NOMO-1 treated with DMSO at 0.1 percent for 48 hours (cell line): ENCODE data around the gene RABGAP1L.
A peak's percentile ranks its signal among the peaks of the same experiment; 100 is the strongest.

Experiments
- DNase-seq: peaks from one replicate; lab custom pipeline; 2025; ENCODE audit not compliant: unreplicated experiment; lab: John Stamatoyannopoulos, UW

Gene RABGAP1L

DNA sequence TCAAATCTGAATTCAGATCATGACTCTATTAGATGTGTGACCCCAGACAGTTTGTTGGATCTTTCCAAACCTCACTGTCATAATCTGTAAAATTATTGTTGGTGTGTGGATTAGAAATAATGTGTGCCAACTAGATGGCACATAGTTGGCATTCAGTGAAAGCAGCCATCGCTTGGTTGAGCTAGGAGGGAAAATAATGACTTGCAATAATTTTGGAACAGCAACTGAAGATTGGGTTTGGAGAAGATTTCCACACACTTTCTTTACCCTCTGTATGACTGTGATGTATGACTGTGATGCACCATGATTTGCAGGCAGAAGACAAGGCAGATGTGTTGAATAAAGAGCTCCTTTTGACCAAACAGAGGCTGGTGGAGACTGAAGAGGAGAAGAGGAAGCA, 816.4 kb downstream of the RABGAP1L start:
- DNase-seq: no peak

DNA sequence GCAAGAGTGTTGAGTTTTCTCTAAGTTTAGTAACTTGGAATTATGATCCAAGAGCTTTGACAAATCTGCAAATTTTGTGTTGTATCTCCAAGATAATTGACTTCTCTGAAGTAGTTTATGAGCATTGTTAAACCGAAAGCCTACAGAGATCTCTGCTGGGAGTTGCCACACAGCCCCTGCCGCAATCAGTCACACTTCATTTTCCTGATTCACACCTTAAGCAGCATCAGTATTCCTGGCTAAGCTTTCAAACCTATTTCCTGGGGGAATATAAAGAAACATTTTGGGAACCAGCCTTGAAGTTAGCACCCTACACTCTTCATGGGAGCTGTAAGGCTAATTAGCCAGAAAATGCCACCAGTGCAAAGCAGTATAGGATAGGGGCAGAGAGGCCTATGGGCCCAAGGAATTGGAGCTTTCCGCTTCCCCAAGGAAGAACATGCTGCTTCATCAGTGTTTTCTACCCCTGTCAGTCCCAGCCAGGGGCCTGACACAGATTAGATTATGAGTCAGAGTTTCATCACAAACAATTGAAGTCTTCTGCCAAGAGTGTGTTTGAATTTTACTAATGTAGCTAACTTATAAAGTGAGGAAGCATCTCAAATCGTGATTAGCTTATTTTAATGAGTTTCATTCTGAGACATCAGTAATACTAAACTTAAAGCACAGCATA, 817.3 kb downstream of the RABGAP1L start:
- no peak for DNase-seq

DNA sequence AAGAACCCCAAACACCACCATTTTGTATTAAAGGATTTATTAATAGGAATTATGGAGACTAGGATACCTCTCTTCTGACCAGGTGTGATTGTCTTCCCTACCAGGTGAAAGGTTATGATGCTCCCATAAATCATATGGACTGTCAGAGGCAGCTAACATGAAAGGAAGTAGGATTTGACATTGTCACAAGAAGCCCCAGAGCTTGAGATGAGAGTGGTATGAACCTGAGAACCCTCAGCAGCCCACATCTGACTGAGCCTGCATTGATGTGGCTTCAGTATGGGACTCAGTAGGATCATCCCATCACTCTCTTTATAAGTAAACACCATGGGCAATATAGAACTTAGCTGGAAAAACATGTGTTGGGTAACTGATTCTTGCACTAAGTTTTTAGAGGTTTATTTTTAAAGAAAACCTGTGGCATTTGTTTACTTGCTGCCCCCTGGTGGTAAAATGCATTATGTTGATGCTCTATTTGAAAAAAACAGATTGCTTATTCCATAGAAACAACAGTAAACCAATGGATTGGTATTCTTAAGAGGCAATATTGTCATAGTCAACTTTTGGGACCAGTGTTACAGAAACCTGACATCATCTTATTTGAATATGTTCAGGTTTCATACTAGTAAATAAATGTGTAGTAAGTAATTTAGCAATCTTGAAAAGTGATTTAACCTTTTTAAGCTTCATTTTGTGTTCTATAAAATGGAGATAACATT, 823.8 kb downstream of the RABGAP1L start:
- DNase-seq: peak; percentile 38

DNA sequence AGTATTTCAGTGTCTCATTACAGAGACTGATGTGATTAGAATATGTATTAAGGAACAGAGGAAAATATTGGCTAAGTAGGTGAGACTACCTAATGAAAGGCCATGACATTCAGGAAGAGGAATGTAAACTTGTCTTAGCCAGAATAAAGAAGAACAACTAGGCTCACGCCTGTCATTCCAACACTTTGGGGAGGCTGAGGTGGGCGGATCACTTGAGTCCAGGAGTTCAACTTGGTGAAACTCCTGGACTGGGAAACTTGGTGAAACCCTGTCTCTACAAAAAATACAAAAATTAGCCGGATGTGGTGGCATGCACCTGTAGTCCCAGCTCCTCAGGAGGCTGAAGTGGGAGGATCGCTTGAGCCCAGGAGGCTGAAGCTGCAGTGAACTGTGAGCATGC, 825.6 kb downstream of the RABGAP1L start:
- DNase-seq: no peak

DNA sequence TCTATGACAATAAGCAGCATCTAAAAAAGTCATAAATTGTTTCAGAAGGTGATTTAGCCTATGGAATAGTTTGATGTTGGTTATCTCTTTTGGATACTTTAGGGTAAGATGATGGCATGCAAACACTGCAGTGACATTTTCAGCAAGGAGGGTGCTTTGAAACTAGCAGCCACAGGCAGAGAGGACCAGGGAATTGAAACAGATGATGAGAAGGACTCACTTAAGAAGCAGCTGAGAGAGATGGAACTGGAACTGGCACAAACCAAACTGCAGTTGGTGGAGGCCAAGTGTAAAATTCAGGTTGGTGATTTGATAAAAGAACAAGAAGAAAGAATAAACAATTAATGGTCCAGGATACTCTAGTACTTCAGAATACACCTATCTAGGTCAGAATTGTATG, 829.2 kb downstream of the RABGAP1L start:
- no peak for DNase-seq

DNA sequence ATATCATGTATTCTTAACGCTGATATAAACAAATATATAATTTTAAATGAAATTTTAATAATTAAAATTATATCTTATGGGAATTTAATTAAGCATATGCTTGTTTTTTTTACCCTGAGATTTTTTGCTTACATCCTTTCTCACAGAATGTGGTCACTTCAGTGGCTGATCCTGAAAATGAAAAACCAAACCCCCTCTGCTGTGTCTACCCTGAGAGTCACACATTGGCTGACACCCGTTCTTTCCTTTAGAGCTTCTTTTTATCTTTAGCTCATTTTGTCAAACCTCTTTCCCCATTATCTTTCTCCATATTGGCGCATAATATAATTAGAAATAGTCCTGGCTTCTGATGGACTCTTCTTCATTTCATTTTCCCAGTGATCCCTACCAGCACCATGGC, 829.7 kb downstream of the RABGAP1L start:
- no peak for DNase-seq

DNA sequence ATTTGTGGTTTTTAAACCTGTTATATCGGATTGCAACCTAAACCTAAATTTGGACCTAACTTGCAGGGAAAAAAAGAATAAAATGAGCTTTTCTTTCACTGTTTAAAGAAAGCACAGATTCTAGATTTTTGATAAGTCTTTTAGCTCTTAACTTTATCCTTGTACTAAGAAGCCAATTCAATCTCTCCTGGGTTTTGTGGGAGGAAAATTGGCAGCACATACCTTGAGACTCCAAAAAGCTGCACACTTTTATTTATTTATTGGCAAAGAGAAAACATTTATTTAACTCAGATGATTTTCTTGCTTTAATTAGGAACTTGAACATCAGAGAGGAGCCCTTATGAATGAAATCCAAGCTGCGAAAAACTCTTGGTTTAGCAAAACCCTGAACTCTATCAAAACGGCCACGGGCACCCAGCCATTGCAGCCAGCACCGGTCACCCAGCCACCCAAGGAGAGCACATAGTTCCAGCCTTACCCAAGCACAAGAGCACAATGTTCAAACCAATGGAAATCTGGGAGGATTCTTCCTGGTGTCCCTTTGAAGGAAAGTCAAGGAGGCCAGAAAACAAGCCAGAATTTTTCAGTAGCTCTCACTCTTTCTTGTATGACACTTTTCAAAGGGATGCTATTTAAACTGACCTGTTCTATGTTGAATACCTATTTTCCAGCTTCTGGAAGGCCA, 830.4 kb downstream of the RABGAP1L start:
- DNase-seq: no peak

DNA sequence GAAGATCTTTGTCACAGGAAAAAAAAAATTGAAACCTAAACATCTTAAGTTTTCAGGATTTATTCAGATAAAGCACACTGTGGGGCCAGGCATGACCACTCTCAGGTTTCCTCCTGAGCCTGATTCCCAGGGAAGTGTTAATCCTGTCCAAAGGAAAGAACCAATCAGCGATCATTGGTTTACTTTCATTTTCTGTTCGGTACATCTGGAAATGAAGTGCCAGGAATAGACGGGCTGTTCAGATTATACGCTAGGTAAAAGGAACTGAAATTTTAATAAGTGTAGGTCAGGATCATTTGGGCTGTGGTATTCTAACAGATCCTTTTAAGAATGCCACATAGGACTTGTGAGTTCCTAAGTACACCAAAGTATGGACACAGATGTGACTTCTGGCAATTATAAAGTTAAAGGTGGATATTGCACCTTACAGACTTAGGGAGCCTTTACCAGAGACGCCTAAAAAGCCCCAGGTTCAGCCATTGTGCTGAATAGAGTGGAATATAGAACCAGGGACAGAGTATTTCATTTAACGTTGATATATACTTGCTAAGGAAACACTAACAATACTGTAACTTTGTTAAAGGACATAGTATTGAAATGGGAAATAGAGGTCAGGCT, 831.2 kb downstream of the RABGAP1L start:
- DNase-seq: peak; percentile 38

DNA sequence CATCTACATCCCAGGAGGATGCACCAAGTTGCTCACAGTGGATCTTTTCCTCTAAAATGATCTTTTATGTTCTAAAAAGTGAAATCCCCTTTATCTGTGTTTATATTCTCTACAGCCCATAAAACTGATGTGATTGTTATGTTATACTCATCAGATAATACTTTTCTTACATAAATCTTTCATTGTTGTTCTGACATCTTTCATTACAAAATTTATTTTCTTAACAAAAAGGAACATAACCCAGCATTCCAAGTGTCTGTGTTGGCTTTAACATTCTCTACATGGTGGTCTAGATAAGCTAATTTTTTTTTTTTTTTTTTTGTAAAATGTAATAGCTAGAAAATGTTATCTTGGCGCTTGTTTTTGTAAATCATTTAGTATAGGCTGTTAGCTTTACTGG, 832.2 kb downstream of the RABGAP1L start:
- no peak for DNase-seq

DNA sequence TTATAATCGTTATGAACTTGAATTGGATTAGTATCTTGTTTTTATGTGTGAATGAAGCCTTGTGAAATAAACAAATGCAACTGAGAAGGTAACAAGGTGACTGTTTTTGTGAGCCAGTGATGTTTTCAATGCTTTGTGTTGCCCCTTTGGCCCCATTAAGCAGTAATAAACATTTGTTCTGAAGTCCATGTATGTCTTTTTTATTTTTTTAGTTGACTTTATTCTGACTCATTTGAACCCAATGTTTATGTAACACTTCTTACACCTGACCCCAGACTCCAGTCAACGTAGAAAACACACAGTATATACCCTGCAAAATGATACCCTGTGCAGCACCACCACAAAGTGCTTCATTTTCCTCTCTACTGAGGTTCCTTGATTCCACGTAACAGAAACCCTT, 835.8 kb downstream of the RABGAP1L start:
- no peak for DNase-seq

DNA sequence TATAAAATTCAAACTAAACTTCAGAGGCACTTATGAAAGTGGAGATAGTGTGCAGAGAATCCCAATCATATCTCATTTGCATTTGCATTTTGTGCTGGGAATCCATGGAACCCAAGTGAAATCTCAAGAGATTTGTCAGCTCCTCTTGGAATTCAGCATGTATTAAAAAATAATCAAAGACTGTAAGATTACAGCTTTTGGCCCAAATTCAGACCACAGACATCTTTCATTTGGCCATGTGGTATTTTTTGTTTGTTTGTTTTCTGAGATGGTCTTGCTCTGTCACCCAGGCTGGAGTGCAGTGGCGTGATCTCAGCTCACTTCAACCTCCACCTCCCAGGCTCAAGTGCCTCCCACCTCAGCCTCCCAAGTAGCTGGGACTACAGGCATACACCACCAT, 836.6 kb downstream of the RABGAP1L start:
- no peak for DNase-seq

DNA sequence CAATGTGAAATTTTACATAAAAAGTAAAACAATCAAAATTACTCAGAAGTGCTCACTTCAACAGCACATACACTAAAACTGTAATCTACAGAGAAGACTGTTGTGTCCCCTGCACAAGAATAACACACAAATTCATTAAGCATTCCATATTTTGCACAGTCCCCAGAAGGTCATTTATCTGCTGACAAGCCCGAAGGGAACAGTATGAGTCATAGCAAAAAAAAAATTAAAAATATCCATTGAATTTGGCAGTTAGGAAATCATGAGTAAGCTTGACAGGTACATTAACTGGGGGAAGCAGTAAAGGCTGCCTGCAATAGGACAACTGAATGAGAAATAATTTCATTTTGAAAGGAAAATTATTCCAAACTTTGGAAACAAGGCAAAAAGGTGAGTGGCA, 837.2 kb downstream of the RABGAP1L start:
- no peak for DNase-seq

DNA sequence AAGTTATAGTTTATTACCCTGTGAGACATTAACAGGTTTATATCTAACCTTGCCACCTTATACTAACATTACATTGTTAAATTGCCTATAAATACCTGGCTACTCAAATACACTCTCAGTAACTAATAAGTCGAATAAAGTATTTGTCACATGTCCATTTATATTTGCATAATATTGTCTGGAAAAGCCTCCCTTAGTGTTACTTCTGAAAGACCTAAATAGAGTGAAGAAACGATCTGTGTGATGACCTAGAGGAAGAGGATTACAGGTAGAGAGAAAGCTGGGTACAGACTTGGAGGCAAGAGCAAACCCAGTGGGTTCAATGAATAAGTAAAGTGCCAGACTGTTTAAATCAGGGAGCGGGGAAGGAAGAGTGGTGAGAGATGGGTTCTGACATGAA, 837.7 kb downstream of the RABGAP1L start:
- no peak for DNase-seq

DNA sequence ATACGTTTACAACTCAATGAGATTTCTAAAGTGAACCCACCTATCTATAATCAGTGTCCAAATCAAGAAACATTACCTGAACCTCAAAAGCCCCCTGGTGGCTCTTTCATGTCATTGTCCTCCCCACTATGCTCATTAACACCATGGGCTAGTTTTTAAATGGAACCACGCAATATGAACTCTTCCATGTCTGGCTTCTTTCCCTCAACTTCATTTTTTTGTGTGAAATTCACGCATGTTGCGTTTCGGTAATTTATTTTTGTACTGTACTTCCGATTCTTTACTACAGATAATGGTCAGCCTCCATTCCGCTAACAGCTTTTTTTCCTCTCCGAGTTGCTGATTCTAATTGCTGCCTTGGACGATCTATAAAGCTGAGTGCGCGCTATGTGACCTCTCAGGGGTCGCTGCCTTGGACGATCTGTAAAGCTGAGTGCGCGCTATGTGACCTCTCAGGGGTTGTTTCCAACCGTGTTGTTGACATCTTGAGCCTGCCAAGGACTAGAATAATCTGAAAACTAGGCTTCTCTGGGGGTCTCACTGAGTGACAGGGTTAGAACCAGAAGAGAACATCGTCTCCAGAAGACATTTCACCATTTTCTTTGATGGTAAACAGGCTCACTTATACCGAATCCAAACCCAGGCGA, 839.4 kb downstream of the RABGAP1L start:
- peak; percentile 76 for DNase-seq

DNA sequence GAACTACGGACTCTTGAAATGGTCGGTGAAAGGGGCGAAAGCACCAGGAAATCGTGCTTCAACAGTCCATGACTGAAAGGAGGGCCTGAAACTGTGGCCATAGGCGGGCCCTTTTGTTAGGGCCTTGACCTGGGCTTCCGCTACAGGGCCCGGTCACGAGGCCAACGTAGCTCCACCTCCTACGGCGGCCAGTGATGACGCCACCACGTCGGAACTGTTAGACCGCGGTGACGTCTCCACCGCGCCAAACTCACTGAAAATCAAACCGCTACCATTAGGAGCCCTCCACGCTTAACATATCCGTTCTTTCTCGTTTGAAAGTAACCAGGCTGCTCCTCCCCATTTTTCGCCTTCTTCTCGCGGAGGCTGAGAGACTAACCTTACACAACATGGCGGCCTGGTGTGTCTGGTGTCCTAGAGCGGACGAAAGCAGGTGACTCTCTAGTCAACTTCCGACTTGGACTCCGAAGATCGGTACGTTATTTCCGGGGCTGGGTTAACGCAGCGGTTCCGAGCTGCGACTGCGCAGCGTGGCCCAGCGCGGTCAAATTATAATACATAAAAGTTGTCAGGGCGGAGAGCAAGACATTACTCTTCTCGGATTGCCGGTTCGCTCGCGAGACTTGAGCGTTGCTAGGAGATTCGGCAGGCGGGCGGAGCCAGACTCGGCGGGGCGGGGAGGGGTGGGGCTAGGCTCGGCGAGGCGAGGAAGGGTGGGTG, 840.1 kb downstream of the RABGAP1L start:
- peak; percentile 97 for DNase-seq

DNA sequence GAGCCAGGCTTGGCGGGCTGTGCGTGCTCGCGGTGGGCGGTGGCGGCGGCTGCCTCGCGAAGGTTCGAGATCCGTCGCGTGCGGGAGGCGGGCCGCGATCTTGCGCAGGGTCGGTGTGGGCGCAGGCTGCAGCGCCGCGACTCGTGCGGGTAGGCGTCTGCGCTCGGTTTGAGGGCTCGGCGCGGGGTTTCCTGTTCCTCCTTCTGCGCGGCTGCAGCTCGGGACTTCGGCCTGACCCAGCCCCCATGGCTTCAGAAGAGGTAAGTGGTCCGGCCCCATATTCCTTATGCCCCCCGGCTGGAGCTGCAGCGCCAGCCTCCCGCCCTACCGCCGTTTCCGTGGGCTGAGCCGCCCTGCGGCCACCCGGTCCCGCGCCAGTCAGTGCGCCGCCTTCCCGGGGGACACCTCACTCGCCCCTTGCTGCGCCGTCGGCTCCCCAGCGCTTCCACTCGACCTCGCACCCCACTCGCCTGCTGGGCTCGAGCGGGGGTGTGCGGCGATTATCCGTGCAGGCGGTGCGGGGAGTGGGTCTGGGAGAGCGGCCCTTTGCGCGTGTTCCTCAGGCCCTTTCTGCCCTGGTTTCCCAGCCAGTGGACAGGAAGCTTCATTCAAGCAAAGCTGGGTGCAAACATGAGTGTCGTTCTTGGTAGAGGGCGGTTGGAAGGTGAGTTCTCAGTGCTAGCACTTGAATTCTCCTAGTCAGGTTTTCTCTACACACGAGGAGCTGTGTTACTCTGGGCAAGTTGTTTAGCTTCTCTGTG, 840.8 kb downstream of the RABGAP1L start, which contains the start of gene CACYBP:
Gene CACYBP (plus strand): TSS at position 12 of the 761 bp plus-strand sequence. CDS start 234 bp downstream, at position 246.
- DNase-seq: peak; percentile 26

DNA sequence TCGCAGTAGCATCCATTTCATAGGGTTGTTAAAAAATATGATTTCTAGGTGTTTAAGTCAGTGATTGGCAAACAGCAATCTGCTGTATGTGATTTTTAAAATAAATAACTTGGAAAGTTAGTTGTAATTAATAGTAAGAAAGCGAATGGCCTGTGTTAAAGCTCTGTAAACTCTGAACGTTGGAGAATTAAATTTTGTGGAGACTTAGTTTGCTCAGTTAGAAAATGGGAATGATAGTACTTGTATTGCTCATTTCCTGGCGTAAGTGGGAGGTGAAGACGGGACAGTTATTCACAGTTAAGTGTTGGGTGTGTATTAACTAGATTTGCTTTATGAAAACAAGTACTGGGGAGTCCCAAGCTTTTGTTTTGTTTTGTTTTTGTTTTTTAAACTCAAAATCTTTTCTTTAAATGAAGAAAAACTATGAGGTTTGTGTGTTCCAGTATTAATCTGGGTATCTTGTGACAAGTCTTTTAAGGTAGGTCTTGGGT, 841.4 kb downstream of the RABGAP1L start:
- DNase-seq: no peak

DNA sequence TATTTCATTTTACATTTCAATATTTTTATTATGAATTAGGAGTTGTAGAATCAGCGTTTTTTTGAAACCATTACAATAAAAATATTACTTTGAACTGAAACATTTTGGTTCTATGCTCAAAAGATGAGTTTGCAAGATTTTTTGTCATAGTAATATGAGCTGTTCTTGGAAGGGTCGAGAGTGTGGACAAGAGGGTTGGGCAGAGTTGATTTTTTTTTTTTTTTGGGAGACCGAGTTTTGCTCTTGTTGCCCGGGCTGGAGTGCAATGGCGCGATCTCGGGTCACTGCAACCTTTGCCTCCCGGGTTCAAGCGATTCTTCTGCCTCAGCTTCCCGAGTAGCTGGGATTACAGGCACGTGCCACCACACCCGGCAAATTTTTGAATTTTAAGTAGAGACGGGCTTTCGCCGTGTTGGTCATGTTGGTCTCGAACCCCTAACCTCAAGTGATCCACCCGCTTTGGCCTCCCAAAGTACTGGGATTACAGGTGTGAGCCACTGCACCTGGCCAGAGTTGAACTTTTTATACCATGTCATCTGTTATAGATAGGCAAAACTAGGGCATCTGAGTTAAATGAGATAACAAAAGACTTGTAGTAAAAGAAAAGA, 843.7 kb downstream of the RABGAP1L start:
- DNase-seq: no peak

DNA sequence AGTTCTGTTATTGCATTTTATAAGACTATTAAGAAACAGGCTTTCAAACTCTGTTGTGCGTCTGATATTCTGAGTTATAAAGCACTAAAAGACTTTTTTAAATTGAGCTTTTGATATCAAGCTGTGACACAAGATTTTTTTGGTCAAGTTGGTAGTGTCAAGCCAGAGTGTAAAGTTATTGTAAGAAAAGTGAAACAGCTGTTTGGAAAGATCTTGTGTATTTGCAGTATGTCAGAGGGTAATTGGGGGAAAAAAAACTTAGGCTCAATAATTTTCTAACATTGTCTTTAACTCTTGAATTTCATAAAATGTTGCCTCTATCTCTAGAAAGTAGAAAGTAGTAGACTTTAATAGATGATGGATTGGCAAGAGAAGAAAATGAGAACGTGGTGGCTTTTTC, 844.2 kb downstream of the RABGAP1L start:
- DNase-seq: no peak
